ACHN (cell line): ENCODE data around the gene NBAS.
A peak's percentile ranks its signal among the peaks of the same experiment; 100 is the strongest.

Source experiments
- DNase-seq: peaks from one replicate; pipeline ENCODE4 v3.0.0-alpha.2; 2015
- in situ Hi-C: cut with HindIII; loops from 2 replicates; pipeline ENCODE4 v1.10.0; 2017; ENCODE audit warnings: low sequenced_read_pairs, low pct_ligation_motif_present, low pct_unique_long_range_greater_than_20kb

The NBAS gene

DNA sequence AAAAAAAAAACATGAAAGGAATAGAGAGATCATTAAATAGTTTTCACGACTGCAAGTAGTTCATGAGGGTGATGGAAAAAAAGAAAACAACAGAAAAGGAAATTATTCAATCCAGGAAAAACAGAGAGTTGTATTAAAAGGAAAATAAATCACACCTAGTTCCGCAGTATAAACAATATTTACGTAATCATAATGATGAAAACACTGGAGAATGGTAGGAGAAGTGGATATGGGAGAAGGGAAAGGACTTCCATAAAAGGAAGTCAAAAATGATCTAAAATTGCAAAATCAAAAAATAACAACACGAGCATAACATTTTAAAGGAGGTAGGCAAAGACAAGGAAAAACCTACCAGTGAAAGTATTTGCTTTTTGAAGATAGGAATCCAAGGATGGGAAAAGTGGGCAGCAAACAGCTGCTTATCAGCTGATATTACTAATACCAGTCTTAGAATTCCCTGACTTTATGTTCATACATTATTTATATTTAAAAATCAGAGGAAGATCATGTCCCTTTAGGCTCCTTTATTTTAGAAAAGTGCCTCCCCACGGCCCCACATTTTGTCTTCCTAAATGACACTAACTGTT is 160.8 kb downstream of the NBAS start:
- in situ Hi-C loops: no loop called here
- DNase-seq: no peak

GRCh38 chr2:15399241-15399640 is 161.9 kb downstream of the NBAS start:
- no peak for DNase-seq
- in situ Hi-C loops: no loop called here

DNA sequence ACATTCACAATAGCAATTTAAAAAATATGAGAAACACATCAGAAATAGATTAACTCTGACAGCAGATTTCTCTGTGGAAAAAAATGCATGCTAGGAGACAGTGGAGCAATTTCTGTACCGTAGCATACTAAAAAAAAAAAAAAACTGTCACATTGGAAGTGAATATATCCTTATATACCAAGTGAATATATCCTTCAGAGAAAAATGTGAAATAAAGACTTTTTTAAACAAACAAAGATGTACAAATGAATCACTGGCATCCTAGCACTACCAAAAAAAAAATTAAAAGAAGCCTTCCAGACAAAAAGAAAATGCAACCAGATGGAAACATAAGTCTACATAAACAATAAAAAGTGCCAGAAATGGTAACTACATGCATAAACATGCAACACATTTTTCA is 169.4 kb downstream of the NBAS start:
- DNase-seq: no peak
- in situ Hi-C loops: no loop called here

DNA sequence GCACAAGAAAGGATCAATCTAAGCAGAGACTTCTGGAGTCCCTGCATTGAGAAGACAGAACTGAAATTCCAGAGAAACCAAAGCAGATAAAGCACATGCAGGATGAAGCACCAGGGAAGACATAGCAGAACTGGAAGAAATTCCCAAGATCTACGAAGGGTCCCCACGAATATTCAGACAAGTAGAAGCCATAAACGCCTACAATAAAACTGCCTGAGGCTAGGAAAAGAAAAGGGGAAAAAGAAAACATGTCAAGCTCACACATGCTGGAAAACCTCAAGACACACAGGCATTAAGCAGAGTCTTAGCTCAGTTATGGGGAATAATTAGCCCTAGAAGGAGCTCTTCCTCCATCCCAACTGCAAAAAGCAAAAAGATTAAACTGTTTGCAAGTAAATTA is 171.2 kb downstream of the NBAS start:
- in situ Hi-C loops: no loop called here

DNA sequence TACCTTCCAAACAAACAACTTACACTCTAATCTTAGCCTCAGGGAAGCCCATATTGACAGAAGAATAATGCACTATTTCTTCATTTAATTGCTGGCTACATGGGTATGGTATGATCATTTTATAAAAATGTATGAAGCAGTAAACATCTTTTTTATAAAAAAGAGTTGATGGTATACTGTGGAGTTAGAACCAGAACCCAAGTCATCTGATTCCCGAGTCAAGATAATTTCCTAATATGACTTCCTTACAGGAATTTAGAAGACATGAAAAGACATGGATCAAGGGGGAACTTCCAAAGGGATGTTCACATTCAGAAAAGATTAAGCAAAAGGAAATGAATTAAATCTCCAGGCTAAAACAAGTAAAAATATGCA is 171.8 kb downstream of the NBAS start:
- DNase-seq: no peak
- in situ Hi-C loops: no loop called here

More for the DNA sequence above, 171.2 kb downstream of the NBAS start:
- no peak for DNase-seq

DNA sequence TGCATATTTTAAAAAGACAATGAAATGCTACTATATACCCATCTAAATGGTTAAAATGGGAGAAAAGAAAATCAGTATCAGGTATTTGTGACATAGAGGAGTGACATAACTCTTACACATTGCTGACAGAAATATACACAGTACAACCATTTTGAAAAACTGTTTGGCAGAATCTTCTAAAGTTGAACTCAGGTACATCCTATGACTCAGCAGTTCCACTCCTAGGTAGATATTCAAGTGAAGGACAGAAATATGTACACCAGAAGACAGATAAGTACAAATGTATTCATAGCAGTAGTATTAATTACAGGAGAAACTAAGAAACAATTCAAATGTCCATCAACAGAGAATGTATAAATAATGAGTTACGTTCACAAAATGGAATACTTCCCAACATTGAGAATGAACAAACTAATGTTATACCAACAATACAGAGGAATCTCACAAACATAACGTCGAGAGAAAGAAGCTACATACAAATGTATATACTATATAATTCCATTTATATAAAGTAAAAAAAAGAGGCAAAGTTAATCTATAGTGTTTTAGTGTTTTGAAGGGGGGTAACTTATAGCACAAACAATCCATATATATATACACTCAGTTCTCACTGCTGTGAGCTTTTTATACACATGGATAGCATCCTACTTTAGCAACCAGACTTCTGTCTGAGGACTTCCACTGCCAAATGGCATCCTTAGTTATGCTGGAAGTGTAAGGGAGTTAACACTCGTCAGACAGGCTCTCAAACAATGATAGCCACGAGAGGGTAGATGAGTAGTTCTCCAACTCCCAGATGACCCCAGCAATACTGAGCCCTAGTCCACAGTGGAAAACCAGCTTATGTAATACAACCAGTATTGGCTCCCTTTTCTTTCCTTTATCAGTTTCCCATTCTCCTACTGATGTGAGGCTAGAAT is 172.5 kb downstream of the NBAS start:
- in situ Hi-C loops: no loop called here

DNA sequence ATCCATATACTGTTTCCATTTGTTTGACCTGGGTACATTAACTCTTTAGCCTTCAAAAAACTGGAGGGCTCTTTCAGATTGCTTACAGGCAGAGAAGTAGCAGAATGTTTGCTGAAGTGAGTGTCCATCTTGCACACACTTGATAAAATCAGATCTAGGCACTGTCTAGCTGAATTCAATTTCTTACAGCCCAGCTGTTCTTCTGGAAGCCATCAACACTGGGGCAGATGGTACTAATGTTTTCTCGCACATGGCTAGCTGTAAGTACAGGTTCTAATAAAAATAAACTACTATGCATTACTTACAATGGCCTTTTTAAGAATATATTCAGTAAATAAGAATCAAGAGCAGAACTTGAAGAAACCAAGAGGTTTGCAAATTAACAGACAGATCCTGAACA is 175.9 kb downstream of the NBAS start:
- DNase-seq: no peak
- in situ Hi-C loops: no loop called here

More for the DNA sequence above, 172.5 kb downstream of the NBAS start:
- no peak for DNase-seq

DNA sequence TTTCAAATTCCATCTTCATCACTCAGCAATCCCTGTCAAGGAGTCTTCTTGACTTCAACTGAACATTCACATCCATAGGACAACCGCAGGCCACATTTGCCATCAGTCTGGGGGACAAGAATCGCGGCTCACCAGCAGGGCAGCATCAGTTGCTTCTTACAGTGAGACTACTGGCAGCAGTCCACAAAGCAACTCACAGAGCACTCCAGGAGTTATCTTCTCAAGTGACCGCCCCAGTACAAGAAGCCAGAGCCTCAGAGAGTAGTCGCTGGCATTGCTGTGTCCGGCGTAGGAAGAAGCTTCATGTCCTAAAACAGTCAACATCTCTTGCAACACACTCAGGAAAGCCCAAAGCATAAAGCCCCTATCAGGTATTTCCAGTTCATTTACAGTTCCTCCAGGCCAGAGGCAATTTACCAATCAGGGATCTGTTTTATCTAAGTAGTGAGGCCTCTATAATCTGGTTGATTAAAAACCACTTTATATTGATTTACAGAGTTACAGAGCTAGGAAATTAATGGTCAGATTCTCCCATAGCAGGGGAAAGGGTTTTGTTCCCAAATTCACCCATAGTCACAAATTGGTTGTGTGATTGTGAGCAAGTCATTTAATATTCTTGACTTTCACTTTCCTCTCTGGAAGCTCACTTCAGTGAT is 177.3 kb downstream of the NBAS start:
- no peak for DNase-seq
- in situ Hi-C loops: no loop called here

DNA sequence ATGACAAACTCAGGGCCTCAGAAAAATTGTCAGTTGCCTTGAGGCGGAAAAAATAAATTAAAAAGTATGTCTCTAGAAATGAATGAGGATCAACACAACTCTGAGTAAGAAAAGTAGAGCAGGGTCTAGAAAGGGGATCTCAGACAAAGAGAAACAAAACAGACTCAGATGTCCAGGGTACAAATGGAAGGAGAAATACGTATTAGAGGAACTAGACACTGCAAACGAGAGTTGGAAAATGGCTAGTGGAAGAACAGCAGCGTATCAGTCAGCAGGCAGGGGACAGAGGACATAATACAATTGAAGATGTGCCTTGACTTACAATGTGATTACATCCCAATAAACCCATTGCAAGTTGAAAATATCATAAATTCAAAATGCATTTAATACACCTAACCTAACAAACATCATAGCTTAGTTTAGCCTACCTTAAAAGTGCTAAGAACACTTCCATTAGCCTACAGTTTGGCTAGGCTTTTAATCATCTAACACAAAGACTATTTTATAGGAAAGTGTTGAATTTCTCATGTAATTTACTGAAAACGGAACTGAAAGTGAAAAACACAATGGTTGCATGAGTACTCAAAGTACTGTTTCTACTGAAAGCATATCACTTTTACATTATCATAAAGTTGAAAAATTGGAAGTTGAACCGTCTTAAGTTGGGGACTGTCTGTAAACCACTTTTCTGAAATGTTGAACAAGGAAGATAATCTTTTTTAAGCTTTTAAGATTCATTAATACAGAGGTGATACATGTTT is 182.8 kb downstream of the NBAS start:
- DNase-seq: no peak
- in situ Hi-C loops: no loop called here

GRCh38 chr2:15377202-15377601 is 183.9 kb downstream of the NBAS start:
- DNase-seq: no peak
- in situ Hi-C loops: no loop called here

DNA sequence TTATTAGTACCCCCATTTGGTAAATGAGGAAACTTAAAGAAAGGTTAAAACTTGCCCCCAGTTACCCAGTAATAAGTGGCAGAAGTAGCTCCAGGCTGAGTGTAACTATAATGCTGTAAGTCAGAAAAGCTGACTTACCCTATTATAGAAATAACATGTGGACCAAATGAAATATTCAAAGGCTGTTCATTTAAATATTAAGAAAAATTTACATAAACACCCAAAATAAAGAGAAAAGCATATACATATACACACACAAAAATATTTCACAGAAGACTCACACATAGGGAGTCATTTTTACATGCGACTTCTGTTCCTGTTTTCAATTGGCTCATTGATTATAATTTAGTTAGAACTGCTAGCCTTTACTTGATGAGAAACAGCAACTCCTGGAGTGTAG is 189.1 kb downstream of the NBAS start:
- in situ Hi-C loops: no loop called here
- DNase-seq: no peak

DNA sequence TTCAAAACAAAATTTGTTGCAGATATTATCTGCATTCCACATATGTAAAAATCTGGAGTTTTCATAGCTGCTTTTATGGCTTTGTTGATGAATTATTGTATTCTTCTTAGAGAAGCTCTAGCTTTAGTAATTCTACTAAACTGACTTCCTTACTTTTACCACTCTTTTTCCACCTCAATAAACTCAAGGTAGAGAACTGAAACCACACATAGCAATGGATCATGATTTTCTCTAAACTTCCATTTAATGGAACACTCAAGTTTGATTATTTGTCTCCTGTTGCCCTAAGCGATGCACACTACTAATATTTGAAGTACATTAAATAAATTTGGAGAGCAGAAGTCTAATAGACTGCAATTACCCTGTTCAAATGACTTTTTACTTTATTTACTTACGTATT is 192.0 kb downstream of the NBAS start:
- in situ Hi-C loops: no loop called here
- DNase-seq: no peak

DNA sequence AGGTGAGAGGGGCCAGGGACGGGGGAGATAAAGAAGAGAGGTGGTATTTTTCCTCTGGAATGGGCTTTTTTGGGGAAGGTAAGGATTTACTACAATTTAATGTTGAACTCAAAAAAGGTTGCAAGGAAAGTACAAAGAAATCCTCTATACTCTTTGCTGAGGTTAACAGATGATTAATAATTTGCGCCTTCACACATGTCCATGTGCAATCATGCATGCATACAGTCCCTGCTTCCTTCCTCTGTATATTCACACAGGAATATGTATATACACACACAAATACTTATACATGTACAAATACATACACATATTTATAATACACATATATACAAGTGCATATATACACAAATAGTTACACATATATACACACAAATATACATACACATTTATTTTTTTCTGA is 193.4 kb downstream of the NBAS start:
- DNase-seq: no peak
- in situ Hi-C loops: no loop called here

- in situ Hi-C loops: no loop called here
- no peak for DNase-seq
These were observed 193.9 kb downstream of the NBAS start for GRCh38 chr2:15367205-15367604.

- in situ Hi-C loops: no loop called here
- no peak for DNase-seq
These were observed 195.7 kb downstream of the NBAS start for GRCh38 chr2:15365411-15365810.

GRCh38 chr2:15364561-15364960 is 196.6 kb downstream of the NBAS start:
- no peak for DNase-seq
- in situ Hi-C loops: no loop called here

DNA sequence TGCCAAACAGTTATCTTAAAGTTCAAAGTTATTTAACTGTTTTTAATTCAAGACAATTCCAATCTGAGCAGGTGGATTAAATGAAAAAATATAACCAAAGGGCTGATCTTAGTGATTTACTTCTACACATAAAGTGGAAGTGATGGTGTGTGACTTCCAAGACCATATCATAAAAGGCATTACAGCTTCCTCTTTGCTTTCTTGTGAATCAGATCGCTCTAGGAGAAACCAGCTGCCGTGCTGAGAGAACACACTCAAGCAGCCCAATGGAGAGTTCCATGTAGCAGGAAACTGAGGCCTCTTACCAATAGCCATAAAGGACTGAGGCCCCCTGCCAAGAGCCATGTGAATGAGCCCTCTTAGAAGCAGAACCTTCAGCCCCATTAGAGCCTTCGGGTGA is 197.4 kb downstream of the NBAS start:
- in situ Hi-C loops: no loop called here
- DNase-seq: no peak

DNA sequence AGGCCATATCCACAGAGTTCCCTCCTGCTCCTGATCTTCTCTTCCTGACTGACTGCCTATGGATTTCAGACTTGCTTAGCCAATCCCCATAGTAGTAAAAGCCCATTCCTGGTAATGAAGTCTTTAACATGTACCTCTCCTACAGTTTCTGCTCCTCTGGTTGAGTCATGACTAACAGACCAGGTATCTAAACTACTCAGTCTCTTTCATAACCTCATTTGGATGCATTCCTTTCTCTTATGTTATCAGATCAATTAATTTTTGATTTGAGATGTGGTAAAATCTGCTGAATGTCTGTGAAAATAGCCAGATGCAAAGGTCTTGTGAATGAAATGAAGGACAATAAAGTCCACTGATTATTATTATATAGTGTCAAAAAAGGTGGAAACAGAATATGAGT is 198.0 kb downstream of the NBAS start:
- DNase-seq: peak; percentile 14
- in situ Hi-C loops: no loop called here
